HEK293 (cell line): Measurements from ENCODE around the gene PPP1R15B.
A peak's percentile ranks its signal among the peaks of the same experiment; 100 is the strongest.

Source experiments
- EGR2 ChIP-seq: fragments of 450-650 bp; formaldehyde crosslinking; IDR thresholded peaks from 2 replicates; pipeline ENCODE4 v1.5.1; 2016; ENCODE audit warnings: low read depth, missing biosample characterization, missing genetic modification characterization
- FEZF1 ChIP-seq: fragments of 450-650 bp; formaldehyde crosslinking; IDR thresholded peaks from 2 replicates; pipeline ENCODE4 v1.5.1; 2016; ENCODE audit warnings: missing biosample characterization, missing genetic modification characterization
- GLIS1 ChIP-seq: fragments of 450-650 bp; formaldehyde crosslinking; IDR thresholded peaks from 2 replicates; pipeline ENCODE4 v1.5.1; 2016; ENCODE audit warnings: missing biosample characterization, missing genetic modification characterization
- SALL2 ChIP-seq: fragments of 450-650 bp; formaldehyde crosslinking; IDR thresholded peaks from 2 replicates; pipeline ENCODE4 v1.5.0; 2017; ENCODE audit warnings: missing biosample characterization, mild to moderate bottlenecking, missing genetic modification characterization, borderline replicate concordance
- SP7 ChIP-seq: fragments of 450-650 bp; formaldehyde crosslinking; IDR thresholded peaks from 2 replicates; pipeline ENCODE4 v1.5.1; 2016; ENCODE audit warnings: missing biosample characterization, missing genetic modification characterization
- TRIM28 ChIP-seq: IDR thresholded peaks from 2 replicates; pipeline ENCODE4 v1.6.1; 2011; ENCODE audit warnings: low read length, control low read depth, borderline replicate concordance
- ZBTB20 ChIP-seq: fragments of 450-650 bp; formaldehyde crosslinking; IDR thresholded peaks from 2 replicates; pipeline ENCODE4 v1.5.1; 2016; ENCODE audit warnings: missing biosample characterization, missing genetic modification characterization
- ZNF184 ChIP-seq: fragments of 450-650 bp; IDR thresholded peaks from 2 replicates; pipeline ENCODE4 v1.5.1; 2018; ENCODE audit warnings: missing biosample characterization, mild to moderate bottlenecking, missing genetic modification characterization
- ZNF501 ChIP-seq: fragments of 450-650 bp; formaldehyde crosslinking; IDR thresholded peaks from 2 replicates; pipeline ENCODE4 v1.5.1; 2016; ENCODE audit warnings: missing biosample characterization, missing genetic modification characterization
- ZNF571 ChIP-seq: fragments of 450-650 bp; formaldehyde crosslinking; IDR thresholded peaks from 2 replicates; pipeline ENCODE4 v1.5.0; 2017; ENCODE audit warnings: missing biosample characterization, missing genetic modification characterization
- ZNF654 ChIP-seq: fragments of 450-650 bp; formaldehyde crosslinking; IDR thresholded peaks from 2 replicates; pipeline ENCODE4 v1.5.1; 2016; ENCODE audit warnings: low read depth, missing biosample characterization, missing genetic modification characterization
- TF ChIP-seq, protein P1 (sequence below): fragments of 450-650 bp; formaldehyde crosslinking; IDR thresholded peaks from 2 replicates; pipeline ENCODE4 v1.5.1; 2016; ENCODE audit warnings: missing biosample characterization, missing genetic modification characterization, borderline replicate concordance
- TF ChIP-seq, protein P2 (sequence below): fragments of 450-650 bp; formaldehyde crosslinking; IDR thresholded peaks from 2 replicates; pipeline ENCODE4 v1.5.1; 2017; ENCODE audit warnings: missing biosample characterization, missing genetic modification characterization
- TF ChIP-seq, protein P3 (sequence below): fragments of 450-650 bp; formaldehyde crosslinking; IDR thresholded peaks from 2 replicates; pipeline ENCODE4 v1.5.1; 2016; ENCODE audit warnings: missing biosample characterization, missing genetic modification characterization, low read depth
- TF ChIP-seq, protein P4 (sequence below): fragments of 450-650 bp; formaldehyde crosslinking; IDR thresholded peaks from 2 replicates; pipeline ENCODE4; 2016; ENCODE audit warnings: missing biosample characterization, missing genetic modification characterization
- TF ChIP-seq, protein P5 (sequence below): fragments of 450-650 bp; formaldehyde crosslinking; IDR thresholded peaks from 2 replicates; pipeline ENCODE4 v1.5.1; 2016; ENCODE audit warnings: missing biosample characterization, missing genetic modification characterization, borderline replicate concordance
- TF ChIP-seq, protein P6 (sequence below): fragments of 450-650 bp; formaldehyde crosslinking; conservative IDR thresholded peaks from 2 replicates; pipeline ENCODE4 v1.5.1; 2016; ENCODE audit warnings: low read depth, missing biosample characterization, missing genetic modification characterization
- TF ChIP-seq, protein P7 (sequence below): fragments of 450-650 bp; formaldehyde crosslinking; IDR thresholded peaks from 2 replicates; pipeline ENCODE4 v1.5.1; 2016; ENCODE audit warnings: missing biosample characterization, missing genetic modification characterization
- TF ChIP-seq, protein P8 (sequence below): fragments of 450-650 bp; formaldehyde crosslinking; IDR thresholded peaks from 2 replicates; pipeline ENCODE4 v1.5.1; 2016; ENCODE audit warnings: missing biosample characterization, missing genetic modification characterization

Gene PPP1R15B

DNA sequence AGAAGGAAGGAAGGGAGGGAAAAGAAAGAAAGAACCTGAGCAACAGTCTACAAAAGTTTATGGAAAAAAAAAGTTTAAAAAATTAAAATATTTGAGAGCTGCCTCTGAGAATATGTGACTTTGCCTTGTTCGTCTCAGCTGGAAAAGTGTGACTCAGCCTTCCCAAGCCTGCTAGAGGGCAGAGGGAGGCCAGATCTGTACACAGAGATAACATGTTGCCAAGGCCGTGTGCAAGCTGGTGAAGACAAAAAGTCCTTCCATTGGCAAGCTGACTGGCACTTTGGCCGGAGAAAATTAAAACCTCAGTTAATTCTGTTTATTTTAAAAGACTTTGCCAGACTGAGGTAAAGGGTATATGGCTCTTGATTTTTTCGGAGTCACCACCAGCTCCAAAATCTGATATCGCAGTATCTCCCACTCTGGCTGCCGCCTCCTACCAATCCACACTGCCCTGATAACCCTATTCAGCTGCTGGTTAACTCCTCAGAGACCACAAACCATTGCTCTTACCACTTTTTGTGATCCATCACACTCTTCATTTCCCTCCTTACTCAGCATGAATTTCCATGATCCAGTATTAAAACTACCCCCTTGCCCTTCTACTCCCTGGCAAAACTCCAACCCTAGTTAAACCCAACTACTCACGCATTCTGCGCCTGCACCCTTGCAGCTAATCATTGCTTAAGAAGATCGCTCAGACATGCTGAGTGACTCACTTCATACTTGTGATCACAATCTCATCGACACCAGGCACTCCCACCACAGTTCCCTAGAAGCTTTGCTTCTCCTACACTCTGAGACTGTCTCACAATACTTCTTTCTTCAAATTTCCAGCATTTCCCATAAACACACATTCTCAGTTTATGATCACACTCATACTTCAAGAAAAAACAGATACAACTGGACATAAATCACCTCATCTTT, 5.7 kb upstream of the PPP1R15B start (continued):
- TF ChIP-seq, protein P1, sequence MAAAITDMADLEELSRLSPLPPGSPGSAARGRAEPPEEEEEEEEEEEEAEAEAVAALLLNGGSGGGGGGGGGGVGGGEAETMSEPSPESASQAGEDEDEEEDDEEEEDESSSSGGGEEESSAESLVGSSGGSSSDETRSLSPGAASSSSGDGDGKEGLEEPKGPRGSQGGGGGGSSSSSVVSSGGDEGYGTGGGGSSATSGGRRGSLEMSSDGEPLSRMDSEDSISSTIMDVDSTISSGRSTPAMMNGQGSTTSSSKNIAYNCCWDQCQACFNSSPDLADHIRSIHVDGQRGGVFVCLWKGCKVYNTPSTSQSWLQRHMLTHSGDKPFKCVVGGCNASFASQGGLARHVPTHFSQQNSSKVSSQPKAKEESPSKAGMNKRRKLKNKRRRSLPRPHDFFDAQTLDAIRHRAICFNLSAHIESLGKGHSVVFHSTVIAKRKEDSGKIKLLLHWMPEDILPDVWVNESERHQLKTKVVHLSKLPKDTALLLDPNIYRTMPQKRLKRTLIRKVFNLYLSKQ (tag by site-specific recombination): no peak
- TF ChIP-seq ZNF571 (tag by site-specific recombination) (no peak), ZNF654 (peak; percentile 8; the same call in 1 of the 2 replicates), EGR2 (tag by site-specific recombination) (peak; percentile 29; the same call in 1 of the 2 replicates), SALL2 (tag by site-specific recombination) (no peak), ZNF501 (tag by site-specific recombination) (peak; percentile 33; the same call in 1 of the 2 replicates), SP7 (tag by site-specific recombination) (peak; percentile 92), ZBTB20 (tag by site-specific recombination) (peak; percentile 51), ZNF184 (tag by site-specific recombination) (0 out of 2 replicates have a peak, but pooled peaks have one; percentile 36), TRIM28 (peak; percentile 84), FEZF1 (peak; percentile 65), GLIS1 (0 out of 2 replicates have a peak, but pooled peaks have one; percentile 8)
- TF ChIP-seq, protein P2, sequence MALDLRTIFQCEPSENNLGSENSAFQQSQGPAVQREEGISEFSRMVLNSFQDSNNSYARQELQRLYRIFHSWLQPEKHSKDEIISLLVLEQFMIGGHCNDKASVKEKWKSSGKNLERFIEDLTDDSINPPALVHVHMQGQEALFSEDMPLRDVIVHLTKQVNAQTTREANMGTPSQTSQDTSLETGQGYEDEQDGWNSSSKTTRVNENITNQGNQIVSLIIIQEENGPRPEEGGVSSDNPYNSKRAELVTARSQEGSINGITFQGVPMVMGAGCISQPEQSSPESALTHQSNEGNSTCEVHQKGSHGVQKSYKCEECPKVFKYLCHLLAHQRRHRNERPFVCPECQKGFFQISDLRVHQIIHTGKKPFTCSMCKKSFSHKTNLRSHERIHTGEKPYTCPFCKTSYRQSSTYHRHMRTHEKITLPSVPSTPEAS (tag by site-specific recombination): 0 out of 2 replicates have a peak, but pooled peaks have one; percentile 17
- TF ChIP-seq, protein P3, sequence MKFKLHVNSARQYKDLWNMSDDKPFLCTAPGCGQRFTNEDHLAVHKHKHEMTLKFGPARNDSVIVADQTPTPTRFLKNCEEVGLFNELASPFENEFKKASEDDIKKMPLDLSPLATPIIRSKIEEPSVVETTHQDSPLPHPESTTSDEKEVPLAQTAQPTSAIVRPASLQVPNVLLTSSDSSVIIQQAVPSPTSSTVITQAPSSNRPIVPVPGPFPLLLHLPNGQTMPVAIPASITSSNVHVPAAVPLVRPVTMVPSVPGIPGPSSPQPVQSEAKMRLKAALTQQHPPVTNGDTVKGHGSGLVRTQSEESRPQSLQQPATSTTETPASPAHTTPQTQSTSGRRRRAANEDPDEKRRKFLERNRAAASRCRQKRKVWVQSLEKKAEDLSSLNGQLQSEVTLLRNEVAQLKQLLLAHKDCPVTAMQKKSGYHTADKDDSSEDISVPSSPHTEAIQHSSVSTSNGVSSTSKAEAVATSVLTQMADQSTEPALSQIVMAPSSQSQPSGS (tag by site-specific recombination): no peak
- TF ChIP-seq, protein P4, sequence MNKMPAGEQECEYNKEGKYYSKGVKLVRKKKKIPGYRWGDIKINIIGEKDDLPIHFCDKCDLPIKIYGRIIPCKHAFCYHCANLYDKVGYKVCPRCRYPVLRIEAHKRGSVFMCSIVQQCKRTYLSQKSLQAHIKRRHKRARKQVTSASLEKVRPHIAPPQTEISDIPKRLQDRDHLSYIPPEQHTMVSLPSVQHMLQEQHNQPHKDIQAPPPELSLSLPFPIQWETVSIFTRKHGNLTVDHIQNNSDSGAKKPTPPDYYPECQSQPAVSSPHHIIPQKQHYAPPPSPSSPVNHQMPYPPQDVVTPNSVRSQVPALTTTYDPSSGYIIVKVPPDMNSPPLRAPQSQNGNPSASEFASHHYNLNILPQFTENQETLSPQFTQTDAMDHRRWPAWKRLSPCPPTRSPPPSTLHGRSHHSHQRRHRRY: no peak
- TF ChIP-seq, protein P5, sequence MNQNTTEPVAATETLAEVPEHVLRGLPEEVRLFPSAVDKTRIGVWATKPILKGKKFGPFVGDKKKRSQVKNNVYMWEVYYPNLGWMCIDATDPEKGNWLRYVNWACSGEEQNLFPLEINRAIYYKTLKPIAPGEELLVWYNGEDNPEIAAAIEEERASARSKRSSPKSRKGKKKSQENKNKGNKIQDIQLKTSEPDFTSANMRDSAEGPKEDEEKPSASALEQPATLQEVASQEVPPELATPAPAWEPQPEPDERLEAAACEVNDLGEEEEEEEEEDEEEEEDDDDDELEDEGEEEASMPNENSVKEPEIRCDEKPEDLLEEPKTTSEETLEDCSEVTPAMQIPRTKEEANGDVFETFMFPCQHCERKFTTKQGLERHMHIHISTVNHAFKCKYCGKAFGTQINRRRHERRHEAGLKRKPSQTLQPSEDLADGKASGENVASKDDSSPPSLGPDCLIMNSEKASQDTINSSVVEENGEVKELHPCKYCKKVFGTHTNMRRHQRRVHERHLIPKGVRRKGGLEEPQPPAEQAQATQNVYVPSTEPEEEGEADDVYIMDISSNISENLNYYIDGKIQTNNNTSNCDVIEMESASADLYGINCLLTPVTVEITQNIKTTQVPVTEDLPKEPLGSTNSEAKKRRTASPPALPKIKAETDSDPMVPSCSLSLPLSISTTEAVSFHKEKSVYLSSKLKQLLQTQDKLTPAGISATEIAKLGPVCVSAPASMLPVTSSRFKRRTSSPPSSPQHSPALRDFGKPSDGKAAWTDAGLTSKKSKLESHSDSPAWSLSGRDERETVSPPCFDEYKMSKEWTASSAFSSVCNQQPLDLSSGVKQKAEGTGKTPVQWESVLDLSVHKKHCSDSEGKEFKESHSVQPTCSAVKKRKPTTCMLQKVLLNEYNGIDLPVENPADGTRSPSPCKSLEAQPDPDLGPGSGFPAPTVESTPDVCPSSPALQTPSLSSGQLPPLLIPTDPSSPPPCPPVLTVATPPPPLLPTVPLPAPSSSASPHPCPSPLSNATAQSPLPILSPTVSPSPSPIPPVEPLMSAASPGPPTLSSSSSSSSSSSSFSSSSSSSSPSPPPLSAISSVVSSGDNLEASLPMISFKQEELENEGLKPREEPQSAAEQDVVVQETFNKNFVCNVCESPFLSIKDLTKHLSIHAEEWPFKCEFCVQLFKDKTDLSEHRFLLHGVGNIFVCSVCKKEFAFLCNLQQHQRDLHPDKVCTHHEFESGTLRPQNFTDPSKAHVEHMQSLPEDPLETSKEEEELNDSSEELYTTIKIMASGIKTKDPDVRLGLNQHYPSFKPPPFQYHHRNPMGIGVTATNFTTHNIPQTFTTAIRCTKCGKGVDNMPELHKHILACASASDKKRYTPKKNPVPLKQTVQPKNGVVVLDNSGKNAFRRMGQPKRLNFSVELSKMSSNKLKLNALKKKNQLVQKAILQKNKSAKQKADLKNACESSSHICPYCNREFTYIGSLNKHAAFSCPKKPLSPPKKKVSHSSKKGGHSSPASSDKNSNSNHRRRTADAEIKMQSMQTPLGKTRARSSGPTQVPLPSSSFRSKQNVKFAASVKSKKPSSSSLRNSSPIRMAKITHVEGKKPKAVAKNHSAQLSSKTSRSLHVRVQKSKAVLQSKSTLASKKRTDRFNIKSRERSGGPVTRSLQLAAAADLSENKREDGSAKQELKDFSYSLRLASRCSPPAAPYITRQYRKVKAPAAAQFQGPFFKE (tag by site-specific recombination): no peak
- TF ChIP-seq, protein P6, sequence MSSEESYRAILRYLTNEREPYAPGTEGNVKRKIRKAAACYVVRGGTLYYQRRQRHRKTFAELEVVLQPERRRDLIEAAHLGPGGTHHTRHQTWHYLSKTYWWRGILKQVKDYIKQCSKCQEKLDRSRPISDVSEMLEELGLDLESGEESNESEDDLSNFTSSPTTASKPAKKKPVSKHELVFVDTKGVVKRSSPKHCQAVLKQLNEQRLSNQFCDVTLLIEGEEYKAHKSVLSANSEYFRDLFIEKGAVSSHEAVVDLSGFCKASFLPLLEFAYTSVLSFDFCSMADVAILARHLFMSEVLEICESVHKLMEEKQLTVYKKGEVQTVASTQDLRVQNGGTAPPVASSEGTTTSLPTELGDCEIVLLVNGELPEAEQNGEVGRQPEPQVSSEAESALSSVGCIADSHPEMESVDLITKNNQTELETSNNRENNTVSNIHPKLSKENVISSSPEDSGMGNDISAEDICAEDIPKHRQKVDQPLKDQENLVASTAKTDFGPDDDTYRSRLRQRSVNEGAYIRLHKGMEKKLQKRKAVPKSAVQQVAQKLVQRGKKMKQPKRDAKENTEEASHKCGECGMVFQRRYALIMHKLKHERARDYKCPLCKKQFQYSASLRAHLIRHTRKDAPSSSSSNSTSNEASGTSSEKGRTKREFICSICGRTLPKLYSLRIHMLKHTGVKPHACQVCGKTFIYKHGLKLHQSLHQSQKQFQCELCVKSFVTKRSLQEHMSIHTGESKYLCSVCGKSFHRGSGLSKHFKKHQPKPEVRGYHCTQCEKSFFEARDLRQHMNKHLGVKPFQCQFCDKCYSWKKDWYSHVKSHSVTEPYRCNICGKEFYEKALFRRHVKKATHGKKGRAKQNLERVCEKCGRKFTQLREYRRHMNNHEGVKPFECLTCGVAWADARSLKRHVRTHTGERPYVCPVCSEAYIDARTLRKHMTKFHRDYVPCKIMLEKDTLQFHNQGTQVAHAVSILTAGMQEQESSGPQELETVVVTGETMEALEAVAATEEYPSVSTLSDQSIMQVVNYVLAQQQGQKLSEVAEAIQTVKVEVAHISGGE: no peak
- TF ChIP-seq, protein P7, sequence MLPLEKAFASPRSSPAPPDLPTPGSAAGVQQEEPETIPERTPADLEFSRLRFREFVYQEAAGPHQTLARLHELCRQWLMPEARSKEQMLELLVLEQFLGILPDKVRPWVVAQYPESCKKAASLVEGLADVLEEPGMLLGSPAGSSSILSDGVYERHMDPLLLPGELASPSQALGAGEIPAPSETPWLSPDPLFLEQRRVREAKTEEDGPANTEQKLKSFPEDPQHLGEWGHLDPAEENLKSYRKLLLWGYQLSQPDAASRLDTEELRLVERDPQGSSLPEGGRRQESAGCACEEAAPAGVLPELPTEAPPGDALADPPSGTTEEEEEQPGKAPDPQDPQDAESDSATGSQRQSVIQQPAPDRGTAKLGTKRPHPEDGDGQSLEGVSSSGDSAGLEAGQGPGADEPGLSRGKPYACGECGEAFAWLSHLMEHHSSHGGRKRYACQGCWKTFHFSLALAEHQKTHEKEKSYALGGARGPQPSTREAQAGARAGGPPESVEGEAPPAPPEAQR (tag by site-specific recombination): no peak
- TF ChIP-seq, protein P8, sequence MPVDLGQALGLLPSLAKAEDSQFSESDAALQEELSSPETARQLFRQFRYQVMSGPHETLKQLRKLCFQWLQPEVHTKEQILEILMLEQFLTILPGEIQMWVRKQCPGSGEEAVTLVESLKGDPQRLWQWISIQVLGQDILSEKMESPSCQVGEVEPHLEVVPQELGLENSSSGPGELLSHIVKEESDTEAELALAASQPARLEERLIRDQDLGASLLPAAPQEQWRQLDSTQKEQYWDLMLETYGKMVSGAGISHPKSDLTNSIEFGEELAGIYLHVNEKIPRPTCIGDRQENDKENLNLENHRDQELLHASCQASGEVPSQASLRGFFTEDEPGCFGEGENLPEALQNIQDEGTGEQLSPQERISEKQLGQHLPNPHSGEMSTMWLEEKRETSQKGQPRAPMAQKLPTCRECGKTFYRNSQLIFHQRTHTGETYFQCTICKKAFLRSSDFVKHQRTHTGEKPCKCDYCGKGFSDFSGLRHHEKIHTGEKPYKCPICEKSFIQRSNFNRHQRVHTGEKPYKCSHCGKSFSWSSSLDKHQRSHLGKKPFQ (tag by site-specific recombination): peak; percentile 85
